Activated T-helper 1 cell treated with anti-CD3 and anti-CD28 coated beads, Interleukin-2, amount 50 U/mL, for 16 hours (primary cell): Measurements from ENCODE around the gene KCNG2.

ENCODE experiments used
- DNase-seq, 2 donors: peaks; one replicate each; pipeline ENCODE4 v3.0.0-alpha.2; 2020; ENCODE audit warnings: low read depth in 1 of 2, low spot score in 1 of 2

Gene KCNG2

DNA sequence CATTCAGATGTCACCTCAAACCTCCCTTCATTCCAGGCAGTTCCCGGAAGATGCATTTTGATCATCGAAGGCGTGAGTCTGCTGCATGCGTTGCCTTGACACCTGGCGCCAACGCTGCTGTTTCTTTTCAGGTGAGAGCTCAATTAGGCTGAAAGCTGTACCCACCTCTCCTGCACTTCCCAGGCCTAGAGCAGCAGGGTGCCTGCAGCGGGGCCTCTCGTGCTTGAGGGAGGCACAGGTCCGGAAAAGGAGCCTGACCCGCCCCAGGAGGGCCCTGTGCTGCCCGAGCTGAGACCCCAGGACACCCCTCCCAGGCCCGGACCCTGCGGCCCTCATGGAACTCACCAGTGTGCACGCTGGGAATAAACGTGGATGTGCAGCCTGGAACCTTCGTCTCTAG, 31.4 kb upstream of the KCNG2 start:
- DNase-seq, result no peak

DNA sequence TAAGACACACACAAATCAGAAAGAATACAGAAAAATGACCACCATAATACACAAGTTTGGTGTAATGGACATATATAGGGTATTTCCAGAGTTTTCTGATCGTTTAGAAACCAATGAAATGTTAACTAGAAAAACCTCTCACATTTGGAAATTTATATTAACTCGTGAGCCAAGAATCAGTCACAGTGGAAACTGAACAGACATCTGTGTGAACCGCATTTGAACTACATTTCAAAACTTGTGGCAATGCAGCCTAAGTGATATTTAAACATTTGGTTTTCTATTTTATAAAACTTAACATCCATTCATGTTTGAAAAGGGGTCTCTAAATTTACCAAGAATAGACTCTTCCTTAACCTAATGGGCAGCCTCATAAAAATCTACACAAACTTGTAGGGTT, 29.0 kb upstream of the KCNG2 start:
- no peak for DNase-seq

DNA sequence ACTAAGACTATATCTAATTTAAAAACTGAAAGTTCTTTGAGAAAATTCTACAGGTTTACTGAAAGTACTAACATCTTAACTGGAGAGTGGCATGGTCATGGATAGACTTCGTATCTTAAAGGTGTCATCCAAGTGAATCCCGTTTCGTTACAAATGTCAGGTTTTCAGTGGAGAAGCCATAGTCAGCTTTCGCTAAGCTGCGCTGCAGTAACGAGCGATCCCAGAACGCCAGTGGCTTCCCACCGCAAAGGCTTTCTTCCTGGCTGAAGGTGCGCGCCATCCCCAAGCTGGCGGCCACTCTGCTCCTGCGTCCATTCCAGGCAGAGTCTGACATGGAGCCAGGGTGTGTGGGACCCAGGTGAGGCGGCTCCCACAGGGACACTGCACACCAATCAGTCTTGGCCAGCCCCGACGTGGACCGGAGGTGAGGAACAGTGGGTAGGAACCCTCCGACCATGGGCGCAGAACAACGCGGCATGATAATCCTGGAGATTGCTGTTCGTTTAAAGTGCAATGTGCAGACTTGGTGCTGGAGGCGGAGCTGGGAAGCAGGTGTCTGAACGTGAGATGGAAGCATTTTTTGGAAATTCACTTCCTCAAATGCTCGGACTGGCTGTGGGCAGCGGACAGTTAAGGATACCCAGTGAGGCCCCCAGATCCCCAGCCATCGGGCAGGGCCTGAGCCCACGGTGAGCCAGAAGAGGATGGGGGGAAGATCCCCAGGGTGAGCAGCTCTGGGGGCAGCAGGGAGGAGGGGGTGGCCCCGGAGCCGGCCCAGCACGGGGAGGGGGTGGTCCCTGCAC, 27.8 kb upstream of the KCNG2 start:
- no peak for DNase-seq

DNA sequence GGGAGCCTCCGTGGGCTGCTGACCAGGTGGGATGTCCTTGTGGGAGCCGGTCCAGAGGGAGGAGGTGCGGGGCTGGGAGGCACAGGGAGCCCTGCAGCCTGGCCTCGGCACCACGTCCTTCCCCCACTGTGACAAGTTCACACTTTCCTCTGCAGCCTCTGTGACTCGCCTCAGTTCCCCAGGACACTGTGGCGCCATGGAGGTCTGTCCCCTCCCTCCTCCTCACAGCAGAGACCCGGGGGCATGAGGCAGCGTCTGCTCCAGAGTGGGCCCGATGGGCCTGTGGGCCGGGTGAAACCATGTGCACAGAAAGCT, 27.3 kb upstream of the KCNG2 start:
- DNase-seq, result no peak

DNA sequence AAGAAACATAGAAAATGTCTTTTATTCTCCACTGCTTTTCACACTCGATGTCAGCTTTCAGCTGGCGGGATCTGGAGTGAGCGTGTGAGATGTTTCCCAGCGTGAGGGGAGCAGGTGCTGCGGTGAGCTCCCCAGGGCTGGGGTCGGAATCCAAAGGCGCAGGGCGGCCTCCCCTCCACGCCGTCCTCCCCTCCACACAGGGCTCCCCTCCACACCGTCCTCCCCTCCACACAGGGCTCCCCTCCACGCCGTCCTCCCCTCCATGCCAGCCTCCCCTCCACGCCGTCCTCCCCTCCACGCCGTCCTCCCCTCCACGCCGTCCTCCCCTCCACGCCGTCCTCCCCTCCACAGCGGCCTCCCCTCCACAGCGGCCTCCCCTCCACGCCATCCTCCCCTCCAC, 26.9 kb upstream of the KCNG2 start:
- DNase-seq, result no peak

DNA sequence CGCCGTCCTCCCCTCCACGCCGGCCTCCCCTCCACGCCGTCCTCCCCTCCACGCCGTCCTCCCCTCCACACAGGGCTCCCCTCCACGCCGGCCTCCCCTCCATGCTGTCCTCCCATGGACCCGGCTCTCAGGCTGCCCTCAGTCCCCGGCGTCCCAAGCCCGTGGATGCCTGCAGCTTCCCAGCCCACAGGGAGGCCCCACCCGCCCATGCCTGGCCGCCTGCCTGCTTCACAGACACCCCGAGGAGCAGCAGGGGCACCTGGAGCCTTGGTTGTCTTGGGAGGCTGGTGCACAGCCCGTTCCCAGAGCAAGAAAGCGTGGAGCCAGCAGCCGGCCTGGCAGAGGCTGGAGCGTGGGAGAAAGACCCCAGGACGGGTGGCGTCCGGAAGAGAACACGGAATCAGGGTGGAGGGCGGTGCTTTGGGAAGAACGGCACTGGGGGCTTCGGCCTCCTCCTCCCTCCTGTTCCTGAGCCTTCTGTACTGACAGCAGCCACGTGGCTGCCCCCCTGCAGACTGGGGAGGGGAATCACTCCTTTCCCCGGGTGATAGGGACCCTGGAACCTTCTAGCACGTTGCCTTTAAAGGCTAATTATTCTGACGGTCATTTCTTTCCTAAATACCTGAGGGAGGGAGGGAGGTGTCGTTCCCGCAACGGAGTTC, 26.2 kb upstream of the KCNG2 start:
- DNase-seq, result no peak

DNA sequence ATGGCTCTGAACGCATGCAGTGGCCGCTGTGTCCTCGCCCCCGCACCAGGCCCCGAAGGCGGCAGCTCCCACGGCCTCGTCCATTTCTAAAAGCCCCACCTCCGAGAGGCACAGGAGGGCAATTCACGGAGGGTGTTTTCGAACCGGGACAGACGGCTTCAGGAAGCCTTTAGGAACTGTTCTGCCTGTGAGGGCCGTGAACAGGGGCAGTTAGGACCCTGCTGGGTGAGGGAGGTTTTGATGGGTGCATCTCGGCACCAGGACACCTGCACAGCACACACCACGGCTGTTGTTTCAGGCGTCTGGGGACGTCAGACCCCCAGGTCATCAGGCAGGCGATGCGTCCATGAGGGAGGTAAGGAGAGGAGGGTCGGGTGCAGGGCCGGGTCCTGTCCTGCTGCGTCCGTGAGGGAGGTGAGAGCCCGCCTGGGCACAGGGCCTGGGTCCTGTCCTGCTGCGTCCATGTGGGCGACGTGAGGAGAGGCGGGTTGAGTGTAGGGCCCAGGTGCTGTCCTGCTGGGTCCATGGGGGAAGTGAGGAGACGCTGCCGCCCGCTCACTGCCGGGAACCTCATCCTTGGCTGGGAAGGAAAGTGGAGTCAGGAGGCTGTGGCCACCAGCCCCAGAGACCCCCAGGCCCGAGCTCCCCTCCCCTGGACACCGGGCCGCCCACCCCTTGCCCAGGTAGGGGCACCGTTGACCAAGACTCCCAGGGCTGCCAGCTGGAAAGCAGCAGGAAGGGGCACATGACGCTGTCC, 25.5 kb upstream of the KCNG2 start:
- DNase-seq, result no peak

DNA sequence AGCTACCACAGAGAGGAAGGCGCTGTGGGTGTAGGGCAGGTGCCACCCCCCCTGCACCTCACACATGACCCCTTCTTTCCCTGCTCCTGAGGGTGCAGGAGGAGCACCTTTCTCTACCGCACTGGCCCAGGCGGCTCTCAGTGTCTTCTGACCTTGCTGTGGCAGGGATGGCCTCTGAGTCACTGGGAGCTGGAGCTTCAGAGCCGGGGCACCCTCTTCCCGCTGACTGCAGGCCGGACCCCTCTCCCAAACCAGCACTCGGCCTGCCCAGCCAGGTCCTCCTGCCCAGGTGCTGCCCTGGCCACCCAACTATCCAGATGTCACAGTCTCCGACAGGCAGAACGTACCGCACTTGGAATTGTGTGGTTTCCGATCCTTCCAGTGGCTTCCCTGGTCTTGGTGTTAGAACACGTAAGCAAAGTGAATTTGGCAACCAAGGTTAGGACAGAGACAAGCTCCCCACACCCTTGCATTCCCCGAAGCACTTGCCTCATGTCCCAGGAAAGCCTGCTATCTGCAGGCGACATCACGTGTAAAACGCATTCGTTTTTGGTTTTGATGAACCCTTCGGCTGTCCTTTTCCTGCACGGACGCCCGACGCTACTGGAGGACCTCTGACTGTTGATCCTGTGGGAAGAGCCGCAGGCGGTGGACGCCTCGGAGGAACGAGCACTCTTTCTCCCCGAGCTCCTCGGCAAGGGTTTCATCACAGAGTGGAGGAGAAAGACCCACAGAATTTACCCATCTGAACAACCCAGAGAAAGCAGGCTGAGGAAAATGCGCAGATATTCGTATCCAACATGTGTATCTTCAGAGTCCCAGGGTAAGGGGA, 24.7 kb upstream of the KCNG2 start:
- DNase-seq, result no peak

DNA sequence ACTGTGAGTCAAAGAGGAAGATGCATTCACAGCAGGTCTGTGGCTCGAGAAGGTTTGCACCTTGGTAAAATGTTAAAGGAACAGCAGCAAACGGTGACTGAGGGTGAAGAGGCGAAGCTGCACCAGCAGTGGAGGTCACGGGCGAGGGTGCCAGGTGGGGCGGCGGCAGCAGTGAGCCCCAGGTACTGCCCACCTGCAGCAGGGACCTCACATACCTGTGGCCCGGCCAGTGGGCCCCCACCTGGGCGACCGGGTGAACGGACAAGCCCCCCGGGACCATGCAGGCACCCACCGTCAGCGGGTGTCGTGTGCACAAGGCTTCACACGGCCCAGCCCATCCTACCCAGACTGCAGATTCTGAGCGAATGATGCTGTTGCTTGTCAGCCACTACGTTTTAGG, 23.6 kb upstream of the KCNG2 start:
- DNase-seq, result no peak

DNA sequence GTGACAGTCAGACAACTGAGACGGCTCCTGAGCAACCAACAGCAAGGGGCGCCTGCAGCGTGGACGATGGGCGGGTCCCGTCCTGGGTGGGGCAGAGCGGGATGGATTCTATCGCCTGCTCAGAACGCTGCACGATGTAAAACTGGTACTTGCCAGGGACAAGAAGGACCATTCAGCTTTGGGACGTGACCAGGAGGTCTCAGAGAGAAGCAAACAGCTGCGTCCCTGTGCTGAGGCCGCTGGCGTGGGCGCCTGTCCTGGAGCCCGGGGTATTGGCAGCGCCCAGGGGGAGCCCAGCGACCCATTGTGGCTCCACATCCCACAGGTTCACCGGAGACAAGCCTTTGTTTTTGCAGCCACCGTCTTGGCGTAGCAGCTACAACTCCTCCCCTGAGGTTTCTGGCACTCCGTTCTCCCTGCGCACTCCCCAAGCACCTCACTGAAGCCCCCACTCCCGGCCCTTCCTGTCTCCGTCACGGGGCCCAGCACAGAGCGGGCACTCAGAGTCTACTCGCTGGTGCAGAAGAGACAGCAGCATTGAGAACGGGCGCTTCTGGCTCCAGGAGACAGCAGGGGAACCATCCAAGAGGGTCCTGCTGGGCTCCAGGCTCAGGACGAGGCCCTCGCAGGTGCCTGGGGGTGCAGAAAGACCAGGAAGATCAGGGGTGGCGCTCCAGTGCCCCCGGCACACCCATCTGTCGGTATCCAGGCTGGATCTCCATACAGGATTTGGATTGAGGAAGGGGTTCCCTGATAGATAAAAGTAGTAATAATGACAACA, 22.1 kb upstream of the KCNG2 start:
- no peak for DNase-seq

DNA sequence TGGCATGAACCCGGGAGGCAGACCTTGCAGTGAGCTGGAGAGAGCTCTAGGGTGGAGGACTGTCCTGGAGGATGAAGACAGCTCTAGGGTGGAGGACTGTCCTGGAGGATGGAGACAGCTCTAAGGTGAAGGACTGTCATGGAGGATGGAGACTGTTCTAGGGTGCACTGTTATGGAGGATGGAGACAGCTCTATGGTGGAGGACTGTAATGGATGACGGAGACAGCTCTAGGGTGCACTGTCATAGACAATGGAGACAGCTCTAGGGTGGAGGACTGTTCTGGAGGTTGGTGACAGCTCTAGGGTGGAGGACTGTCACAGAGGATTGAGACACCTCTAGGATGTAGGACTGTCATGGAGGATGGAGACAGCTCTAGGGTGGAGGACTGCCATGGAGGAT, 21.1 kb upstream of the KCNG2 start:
- DNase-seq, result no peak

DNA sequence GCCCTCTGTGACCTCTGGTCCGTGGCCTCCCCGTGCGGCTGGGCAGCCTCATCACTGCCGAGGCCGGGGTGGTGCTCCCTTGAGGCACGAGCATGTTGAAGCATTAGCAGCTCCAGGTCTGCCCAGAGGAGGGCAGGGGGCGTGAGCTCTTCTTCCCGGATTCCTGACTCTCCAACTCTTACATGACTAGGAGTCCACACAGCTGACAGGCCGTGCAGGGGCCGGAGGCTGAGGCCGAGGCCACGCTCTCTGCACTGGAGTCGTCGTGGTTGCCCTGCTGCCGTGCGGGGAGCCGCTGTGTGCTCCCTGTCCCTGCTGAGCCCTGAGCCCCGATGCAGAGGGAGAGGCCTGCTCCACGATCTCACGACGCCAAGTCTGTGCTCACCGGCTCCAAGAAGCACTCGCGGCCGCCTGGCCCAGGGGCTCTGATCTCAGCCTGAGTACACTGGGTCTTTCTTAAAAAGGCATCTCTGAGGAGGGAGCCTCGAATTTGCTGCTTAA, 19.4 kb upstream of the KCNG2 start:
- DNase-seq, result no peak

DNA sequence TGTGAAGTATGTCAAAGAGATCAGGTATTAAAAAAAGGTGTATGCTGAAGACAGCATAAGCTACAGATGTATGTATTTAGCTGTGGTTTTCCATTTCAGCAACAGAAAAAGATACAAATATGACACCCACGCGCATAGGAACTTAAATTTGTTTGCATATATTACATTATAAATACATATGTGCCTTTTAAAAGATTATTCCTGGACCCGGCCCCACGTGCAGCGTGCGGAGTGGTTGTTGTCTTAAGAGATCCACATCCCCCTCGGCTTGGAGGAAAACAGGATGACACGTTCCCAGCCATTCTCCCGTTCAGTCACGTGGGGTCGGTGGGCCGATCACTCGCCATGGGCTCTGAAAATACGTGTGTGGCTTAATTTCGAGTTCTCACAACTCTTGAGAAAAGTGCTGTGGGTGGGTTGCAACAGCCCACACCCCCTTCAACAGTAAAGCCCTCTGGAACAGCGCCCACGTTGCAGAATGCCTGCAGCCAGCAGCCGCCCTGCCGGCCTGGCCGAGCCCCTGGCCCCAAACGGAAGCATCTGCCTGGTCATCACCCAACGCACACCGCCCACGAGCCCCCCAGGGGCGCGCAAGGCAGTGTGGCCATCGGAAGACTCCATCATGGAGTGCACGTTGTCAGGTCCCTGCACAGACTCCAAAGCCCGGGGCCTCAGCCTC, 18.6 kb upstream of the KCNG2 start:
- DNase-seq, result no peak

DNA sequence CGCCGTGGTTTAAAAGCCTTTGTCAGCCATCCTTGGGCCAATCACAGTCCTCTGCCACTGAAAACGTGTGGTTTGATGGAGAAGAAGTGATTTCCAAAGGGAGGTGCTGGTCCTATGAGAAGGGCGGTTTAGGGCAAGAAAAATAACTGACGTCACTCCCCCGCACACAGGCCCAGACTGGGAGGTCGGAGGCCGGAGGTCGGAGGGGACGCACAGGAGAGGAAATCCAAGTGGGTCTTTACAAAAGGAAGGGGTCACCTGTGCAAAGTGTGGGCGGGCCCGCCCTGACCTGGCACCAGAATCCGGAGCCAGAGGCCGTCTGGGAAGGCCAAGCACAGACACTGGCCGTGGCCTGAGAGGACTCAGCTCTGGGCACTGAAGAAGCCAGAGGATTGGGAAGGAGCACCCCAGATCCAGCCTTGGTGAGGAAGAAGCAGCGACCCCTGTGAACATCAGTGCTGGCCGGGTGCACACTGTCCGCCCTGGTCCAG, 18.0 kb upstream of the KCNG2 start:
- no peak for DNase-seq

DNA sequence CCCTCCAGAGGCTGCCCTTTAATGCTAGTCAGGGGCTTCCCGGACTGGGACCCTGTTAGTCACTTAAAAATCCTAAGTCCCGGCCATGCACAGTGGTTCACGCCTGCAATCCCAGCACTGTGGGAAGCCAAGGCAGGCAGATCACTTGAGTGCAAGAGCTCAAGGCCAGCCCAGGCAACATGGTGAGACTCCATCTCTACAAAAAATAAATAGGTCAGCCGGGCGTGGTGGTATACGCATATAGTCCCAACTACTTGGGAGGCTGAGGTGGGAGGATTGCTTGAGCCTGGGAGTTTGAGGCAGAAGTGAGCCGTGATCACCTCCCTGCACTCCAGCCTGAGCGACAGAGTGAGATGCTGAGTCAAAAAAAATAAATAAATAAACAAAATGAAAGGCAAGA, 17.2 kb upstream of the KCNG2 start:
- no peak for DNase-seq

DNA sequence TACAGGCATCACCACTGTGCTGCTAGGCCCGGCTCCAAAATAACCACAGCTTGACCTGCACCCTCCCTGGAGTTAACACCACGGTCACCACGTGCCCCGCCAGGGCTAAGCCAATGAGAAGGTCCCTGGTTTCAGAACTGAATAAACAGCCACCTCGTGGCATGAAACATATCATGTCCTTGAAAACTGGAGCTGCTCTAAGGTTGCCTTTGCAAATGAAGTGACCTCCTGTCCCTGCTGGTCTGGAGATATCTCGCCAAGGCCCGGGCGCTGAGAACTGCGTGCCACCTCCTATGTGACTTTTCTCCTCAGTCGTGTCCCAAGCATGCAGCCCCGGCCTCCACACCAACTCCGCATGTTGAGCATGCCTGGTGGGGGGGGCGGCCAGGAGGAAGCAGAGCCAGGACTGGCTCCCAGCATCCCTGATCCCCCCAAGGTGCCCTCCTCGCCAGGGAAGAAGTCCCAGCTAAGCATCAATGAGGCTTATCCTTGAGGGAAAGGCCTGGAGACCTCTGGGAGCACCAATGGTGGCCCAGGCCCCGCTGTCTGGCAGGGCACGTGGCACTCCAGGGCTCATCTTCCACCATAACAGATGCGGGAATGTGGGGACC, 16.3 kb upstream of the KCNG2 start:
- DNase-seq, result no peak

DNA sequence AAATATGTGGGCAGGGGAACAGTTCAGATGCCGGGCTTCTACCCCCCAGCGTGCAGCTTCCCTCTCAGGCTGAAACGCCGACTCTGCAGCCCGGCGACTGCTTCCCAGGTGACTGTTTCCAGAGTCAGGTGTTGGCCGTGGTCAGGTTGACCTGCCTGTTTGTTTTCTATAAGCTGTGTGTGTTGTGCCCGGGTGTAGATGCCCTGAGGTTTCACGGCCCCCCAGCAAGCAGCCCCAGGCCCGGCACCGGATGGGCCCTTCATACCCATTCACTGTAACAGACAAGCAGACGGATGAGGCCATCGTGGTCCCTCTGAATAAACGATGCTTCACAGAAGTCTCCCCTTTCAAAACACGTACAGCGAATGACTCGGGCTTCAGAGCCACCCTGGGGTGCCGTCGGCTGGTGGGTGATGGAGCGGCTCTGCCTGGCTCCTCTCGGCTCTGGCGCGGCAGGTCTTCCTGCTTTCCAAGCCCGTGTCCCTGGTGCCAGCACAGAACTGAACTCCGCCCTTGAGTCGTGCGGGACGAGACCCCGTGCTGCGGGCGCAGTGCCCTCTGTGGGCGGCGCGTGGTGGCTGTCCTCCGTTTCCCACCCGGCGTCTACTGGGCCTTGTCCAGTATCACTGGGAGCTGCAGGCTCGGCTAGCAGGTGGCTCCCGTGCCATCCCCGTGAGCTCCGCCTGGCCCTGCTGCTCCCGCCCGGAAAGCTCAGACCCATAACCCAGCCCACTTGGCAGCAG, 15.0 kb upstream of the KCNG2 start:
- no peak for DNase-seq

DNA sequence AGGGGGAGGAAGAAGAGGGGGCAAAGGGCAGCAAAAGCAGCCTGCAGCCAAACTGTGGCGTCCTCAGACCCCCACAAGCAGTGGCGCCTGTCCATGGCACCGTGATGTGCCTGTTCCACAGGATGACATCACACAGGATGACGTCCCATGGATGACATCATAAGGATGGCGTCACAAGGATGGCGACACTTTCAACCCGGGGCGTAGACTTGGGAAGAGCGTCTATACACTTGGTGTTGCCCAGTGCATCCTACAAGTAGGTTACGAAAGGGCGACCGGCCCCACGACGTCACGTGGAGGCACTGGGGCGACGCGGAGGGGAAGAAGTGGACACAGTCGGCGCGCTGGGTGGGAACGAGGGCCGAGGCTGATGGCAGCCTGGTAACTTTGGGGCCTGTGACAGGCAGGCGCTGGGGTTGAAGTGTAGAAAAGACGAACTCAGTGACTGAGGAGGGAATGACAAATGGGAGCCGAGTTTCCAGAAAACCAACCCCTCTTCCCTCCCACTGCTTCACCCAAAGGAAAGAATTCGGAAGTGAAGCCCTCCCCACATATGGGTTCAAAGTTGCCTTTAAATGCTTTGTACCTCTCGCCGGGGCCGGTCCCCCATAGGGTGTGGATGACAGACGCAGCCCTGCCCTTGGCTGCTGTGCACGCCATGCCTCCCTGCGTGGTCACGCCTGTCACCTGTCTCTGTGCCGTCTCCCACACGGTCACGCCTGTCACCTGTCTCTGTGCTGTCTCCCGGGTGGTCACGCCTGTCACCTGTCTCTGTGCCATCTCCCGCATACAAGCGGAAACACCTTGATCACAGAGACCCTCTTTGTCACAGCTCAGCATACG, 13.4 kb upstream of the KCNG2 start:
- no peak for DNase-seq
